GM19372 (cell line): ENCODE results near the gene ARMC6.
"Not testable (repeated sequence)": the region's sequence is repeated elsewhere in the genome, so short reads cannot be mapped to it uniquely, and the experiment has no call there.

Experiments used
- ATAC-seq: cut with Tn5 transposase; IDR thresholded peaks from one replicate; pipeline ENCODE4 v1.9.1; 2021; ENCODE audit warnings: mild to moderate bottlenecking, low read depth, moderate library complexity; ENCODE audit not compliant: unreplicated experiment

Gene ARMC6

DNA sequence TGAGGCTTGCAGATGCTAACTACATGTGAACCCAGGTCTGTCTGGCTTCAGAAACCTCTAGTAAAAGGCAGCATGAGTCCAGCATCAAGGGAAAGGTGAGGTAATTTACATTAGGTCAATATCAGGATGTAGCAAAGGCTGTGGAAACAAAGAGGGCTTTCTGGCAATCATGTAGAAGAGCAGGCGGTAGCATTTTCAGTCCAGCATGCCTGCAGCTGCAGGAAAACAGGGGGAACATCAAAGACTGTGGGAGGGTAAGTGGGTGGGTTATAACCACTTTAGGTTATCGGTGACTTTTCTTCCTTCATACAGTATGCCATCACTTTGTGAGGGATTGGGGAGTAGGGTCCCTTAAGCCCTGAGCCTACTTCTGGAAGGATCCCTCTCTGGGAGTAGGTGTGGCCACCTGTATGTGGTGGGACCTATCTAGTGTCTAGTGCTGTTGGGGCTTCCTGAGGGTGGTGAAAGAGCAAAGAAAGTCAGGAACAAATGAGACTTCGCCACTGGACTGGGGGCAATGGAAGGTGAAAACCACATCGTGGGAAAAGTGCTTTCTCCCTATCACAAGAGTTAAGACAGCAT, 10.9 kb upstream of the ARMC6 start:
- no peak for ATAC-seq

DNA sequence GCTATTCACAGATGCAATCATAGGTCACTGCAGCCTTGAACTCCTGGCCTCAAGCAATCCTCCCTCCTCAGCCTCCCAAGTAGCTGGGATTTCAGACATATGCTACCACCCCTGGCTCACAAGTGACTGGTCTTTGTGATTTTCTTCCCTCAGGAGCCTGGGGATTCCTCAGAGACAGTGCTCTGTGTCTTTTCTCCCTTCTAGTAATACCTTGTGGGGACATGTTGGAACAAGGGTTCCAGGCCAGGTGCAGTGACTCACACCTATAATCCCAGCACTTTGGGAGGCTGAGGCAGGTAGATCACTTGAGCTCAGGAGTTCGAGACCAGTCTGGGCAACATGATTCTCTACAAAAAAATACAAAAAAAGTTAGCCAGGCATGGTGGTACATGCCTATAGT, 10.0 kb upstream of the ARMC6 start:
- ATAC-seq: not testable (repeated sequence)

DNA sequence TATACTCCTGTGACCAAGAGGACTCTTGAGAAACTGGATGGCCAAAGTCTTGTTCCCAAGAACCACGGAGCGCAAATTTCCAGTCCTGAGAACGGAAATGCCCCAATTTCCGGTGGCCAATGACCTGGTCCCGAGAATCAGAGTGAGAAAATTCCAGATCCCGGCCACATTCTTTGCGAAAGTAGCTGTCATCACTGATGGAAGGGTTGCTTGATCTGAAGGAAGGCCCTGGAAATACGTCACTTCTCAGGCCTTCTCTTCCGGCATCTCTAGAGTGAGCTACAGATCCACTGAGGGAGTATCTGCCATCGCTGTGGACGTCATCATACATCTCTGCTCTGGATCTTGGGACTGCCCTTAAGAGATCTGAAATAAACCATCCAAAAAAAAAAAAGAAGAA, 7.5 kb upstream of the ARMC6 start:
- no peak for ATAC-seq

- ATAC-seq: no peak
Observed at GRCh38 chr19:19026299-19026971, 7.0 kb upstream of the ARMC6 start.

- ATAC-seq: no peak
Observed at GRCh38 chr19:19027228-19027627, 6.2 kb upstream of the ARMC6 start.

- ATAC-seq: no peak
Observed at GRCh38 chr19:19028526-19028925, 4.9 kb upstream of the ARMC6 start.

GRCh38 chr19:19031891-19032290, 1.5 kb upstream of the ARMC6 start:
- no peak for ATAC-seq

- ATAC-seq: peak; percentile 41
Observed at GRCh38 chr19:19032420-19033175, 805 bp upstream of the ARMC6 start.

- ATAC-seq: no peak
Observed at GRCh38 chr19:19033176-19033425, 302 bp upstream of the ARMC6 start.

GRCh38 chr19:19034204-19034624, 811 bp downstream of the ARMC6 start:
- no peak for ATAC-seq

- ATAC-seq: no peak
Observed at GRCh38 chr19:19039901-19040300, 6.5 kb downstream of the ARMC6 start.

GRCh38 chr19:19040417-19040816, 7.0 kb downstream of the ARMC6 start:
- no peak for ATAC-seq

DNA sequence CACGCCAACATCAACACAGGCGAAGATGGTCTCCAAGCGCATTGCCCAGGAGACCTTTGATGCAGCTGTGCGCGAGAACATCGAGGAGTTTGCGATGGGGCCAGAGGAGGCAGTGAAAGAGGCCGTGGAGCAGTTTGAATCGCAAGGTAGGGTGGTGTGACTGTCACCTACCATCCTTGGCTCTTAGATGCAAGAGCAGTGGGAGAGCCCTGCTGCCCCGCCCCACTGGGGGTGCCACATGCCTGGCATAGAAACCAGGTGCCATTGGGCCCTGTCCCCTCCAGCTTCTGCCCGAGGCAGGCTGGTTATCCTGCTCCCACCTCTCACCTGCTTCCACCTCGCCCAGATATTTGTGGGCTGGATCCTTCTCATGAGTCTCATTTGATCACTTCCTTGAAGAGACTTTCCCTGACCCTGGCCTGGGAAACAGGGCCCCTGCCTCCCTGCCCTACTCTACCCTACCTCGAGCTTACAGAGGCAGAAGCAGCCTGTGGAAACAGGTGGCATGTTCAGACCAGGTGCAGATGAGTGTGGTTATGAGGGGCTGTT, 9.4 kb downstream of the ARMC6 start:
- ATAC-seq: no peak

DNA sequence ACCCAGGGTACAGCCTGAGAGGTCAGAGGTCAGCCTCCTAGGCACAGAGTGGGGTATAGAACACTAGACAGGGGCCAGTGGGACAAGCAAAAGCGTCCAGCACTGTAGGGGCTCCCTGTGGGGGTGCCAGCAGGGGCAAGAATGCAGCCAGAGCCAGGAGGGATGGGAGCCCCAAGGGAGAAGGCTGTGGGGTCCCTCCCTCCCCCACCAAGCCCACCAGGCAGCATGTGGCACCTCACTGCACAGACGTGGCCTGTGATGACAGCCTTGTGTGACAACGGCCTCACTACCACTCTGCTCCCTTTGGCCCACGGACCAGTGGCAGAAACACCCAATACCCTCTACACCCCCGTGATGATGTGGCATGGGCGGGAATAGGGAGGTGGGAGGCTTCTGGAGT, 10.1 kb downstream of the ARMC6 start:
- no peak for ATAC-seq

- ATAC-seq: no peak
Observed at GRCh38 chr19:19043881-19044280, 10.5 kb downstream of the ARMC6 start.

- no peak for ATAC-seq
Observed at GRCh38 chr19:19049406-19049805, 16.0 kb downstream of the ARMC6 start.

- ATAC-seq: no peak
Observed at GRCh38 chr19:19050104-19050503, 16.7 kb downstream of the ARMC6 start.

- no peak for ATAC-seq
Observed at GRCh38 chr19:19050731-19051130, 17.3 kb downstream of the ARMC6 start.

GRCh38 chr19:19051478-19052213, 18.2 kb downstream of the ARMC6 start:
- no peak for ATAC-seq

GRCh38 chr19:19052921-19053320, 19.5 kb downstream of the ARMC6 start:
- ATAC-seq: no peak
